ENCODE results near the gene ANO1.

The ANO1 gene

GRCh38 chr11:70073871-70074371, 4.2 kb upstream of the ANO1 start:
- DNase-seq (ENCODE audit: low spot score) = no peak

GRCh38 chr11:70074746-70075145, 3.4 kb upstream of the ANO1 start:
- DNase-seq (ENCODE audit: low spot score) = no peak

- DNase-seq (ENCODE audit: low spot score) = no peak
Observed at GRCh38 chr11:70075836-70076235, 2.3 kb upstream of the ANO1 start.

GRCh38 chr11:70076461-70076931, 1.6 kb upstream of the ANO1 start:
- DNase-seq (ENCODE audit: low spot score) = no peak

- DNase-seq (ENCODE audit: low spot score) = no peak
Observed at GRCh38 chr11:70077411-70078094, 564 bp upstream of the ANO1 start.

- DNase-seq (ENCODE audit: low spot score) = no peak
Observed at GRCh38 chr11:70078781-70079616, 882 bp downstream of the ANO1 start.

- no peak for DNase-seq (ENCODE audit: low spot score)
Observed at GRCh38 chr11:70079691-70080090, 1.6 kb downstream of the ANO1 start.

GRCh38 chr11:70080763-70081162, 2.6 kb downstream of the ANO1 start:
- DNase-seq (ENCODE audit: low spot score) = no peak

GRCh38 chr11:70082829-70083228, 4.7 kb downstream of the ANO1 start:
- no peak for DNase-seq (ENCODE audit: low spot score)

GRCh38 chr11:70084046-70084984, 6.2 kb downstream of the ANO1 start:
- no peak for DNase-seq (ENCODE audit: low spot score)

- DNase-seq (ENCODE audit: low spot score) = no peak
Observed at GRCh38 chr11:70085815-70086769, 8.0 kb downstream of the ANO1 start.

- DNase-seq (ENCODE audit: low spot score) = no peak
Observed at GRCh38 chr11:70087446-70088167, 9.5 kb downstream of the ANO1 start.

- DNase-seq (ENCODE audit: low spot score) = no peak
Observed at GRCh38 chr11:70088735-70089250, 10.7 kb downstream of the ANO1 start.

- no peak for DNase-seq (ENCODE audit: low spot score)
Observed at GRCh38 chr11:70089631-70090030, 11.5 kb downstream of the ANO1 start.

GRCh38 chr11:70090961-70091381, 12.9 kb downstream of the ANO1 start:
- no peak for DNase-seq (ENCODE audit: low spot score)

- no peak for DNase-seq (ENCODE audit: low spot score)
Observed at GRCh38 chr11:70091638-70092037, 13.5 kb downstream of the ANO1 start.

GRCh38 chr11:70092959-70093715, 15.0 kb downstream of the ANO1 start:
- no peak for DNase-seq (ENCODE audit: low spot score)

GRCh38 chr11:70095541-70096252, 17.6 kb downstream of the ANO1 start:
- DNase-seq (ENCODE audit: low spot score) = no peak

Data from D341Med (cell line).